GM12865 (cell line): ENCODE data around the gene CDC42BPB.
"Not testable (repeated sequence)": the region's sequence is repeated elsewhere in the genome, so short reads cannot be mapped to it uniquely, and the experiment has no call there.

Experiments used
- DNase-seq: peaks from one replicate; pipeline ENCODE4 v3.0.0; 2010; ENCODE audit warnings: low read depth
- H3K4me3 ChIP-seq: 2 replicates; pipeline ENCODE4 v1.5.1; 2011; ENCODE audit warnings: mild to moderate bottlenecking, low read depth, low read length, control low read depth
- CTCF ChIP-seq: IDR thresholded peaks from 2 replicates; pipeline ENCODE4 v1.5.1; 2011; ENCODE audit warnings: low read length, control low read depth, low read depth, inconsistent platforms; ENCODE audit not compliant: insufficient read depth; ENCODE audit errors: missing control alignments

The CDC42BPB gene

GRCh38 chr14:103056322-103057027 lies 874 bp downstream of the CDC42BPB start:
- DNase-seq = peak; percentile 30
- peak overlapping the region; percentile 58 for H3K4me3 ChIP-seq
- no peak for TF ChIP-seq CTCF

GRCh38 chr14:103055695-103056094 lies 1.7 kb downstream of the CDC42BPB start:
- peak overlapping the region; percentile 58; the same call in 1 of the 2 replicates for H3K4me3 ChIP-seq
- DNase-seq = no peak
- no peak for TF ChIP-seq CTCF

- no peak overlapping the region for H3K4me3 ChIP-seq
- no peak for DNase-seq
- TF ChIP-seq CTCF = no peak
Observed at GRCh38 chr14:103052407-103052806, 4.9 kb downstream of the CDC42BPB start.

GRCh38 chr14:103050935-103051334 lies 6.4 kb downstream of the CDC42BPB start:
- no peak overlapping the region for H3K4me3 ChIP-seq
- TF ChIP-seq CTCF = no peak
- DNase-seq = no peak

DNA sequence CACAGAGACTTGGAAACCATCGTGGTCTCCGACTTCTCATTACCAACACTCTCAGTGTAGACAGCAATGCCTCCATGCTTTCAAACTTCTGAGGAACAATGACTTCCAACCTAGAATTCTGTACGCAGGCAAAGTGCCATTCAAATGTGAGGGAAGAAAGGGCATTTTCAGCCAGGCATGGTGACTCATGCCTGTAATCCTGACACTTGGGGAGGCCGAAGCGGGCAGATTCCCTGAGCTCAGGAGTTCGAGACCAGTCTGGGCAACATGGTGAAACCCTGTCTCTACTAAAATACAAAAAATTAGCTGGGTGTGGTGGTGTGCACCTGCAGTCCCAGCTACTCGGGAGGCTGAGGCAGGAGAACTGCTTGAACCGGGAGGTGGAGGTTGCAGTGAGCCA lies 9.9 kb downstream of the CDC42BPB start:
- not testable (repeated sequence) for DNase-seq, H3K4me3 ChIP-seq

- peak; percentile 38 for DNase-seq
- no peak for TF ChIP-seq CTCF
- H3K4me3 ChIP-seq = peak overlapping the region; percentile 28
Observed at GRCh38 chr14:103045371-103045869, 11.9 kb downstream of the CDC42BPB start.

DNA sequence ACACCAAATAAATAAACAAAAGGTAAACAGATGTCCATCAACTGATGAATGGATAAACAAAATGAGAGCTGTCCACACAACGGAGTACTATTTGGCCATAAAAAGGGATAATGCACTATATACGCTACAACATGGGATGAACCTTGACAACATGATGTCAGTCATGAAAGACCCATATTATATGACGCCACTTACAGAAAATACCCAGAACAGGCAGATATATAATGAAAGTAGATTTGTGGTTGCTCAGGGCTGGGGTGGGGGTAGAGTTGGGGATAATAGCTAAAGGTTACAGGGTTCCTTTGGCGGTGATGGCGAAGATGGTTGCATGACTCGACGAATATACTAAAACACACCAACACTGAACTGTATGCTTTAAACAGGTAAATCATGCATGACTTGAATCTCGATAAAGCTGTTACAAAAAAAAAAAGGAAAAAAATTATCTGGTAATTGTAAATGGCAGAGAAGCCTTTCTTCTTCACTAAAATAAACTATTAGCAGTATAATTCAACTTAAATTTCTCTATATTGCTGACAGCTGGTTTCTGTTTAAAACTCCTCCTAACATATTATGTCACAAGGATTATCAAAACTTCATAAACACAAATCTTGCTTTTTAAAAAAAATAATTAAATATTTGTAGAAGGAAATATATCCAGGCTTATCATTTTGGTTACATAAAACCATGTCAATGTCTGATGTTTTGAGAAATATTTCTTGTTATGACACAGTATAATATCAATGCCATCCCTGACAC lies 13.9 kb downstream of the CDC42BPB start:
- no peak overlapping the region for H3K4me3 ChIP-seq
- TF ChIP-seq CTCF = no peak
- DNase-seq = no peak
